SH-SY5Y (cell line): ENCODE measurements around the gene MAP1LC3B.
A peak's percentile ranks its signal among the peaks of the same experiment; 100 is the strongest.

Experiments used
- GATA2 ChIP-seq: IDR thresholded peaks from 2 replicates; pipeline ENCODE4 v1.6.1; 2011; ENCODE audit warnings: mild to moderate bottlenecking, low read depth, low read length
- GATA3 ChIP-seq: IDR thresholded peaks from 2 replicates; pipeline ENCODE4 v1.6.1; 2011; ENCODE audit warnings: low read depth, mild to moderate bottlenecking, low read length, moderate library complexity

The MAP1LC3B gene

GRCh38 chr16:87391950-87392820, at the start of gene MAP1LC3B:
TSS of gene MAP1LC3B (plus strand) at chr16:87392336. CDS start at chr16:87392428, 92 bp downstream.
- TF ChIP-seq GATA3 (no peak), GATA2 (no peak; the same call in 1 of the 2 replicates)

- TF ChIP-seq GATA2 (no peak), GATA3 (no peak)
Measured at GRCh38 chr16:87342504-87342903, 49.6 kb upstream of the MAP1LC3B start.

- no peak for TF ChIP-seq GATA3
- no peak for TF ChIP-seq GATA2
Measured at GRCh38 chr16:87342978-87343752, 49.0 kb upstream of the MAP1LC3B start.

- TF ChIP-seq GATA2 (no peak), GATA3 (no peak)
Measured at GRCh38 chr16:87343753-87344050, 48.4 kb upstream of the MAP1LC3B start.

GRCh38 chr16:87344165-87344930, 47.8 kb upstream of the MAP1LC3B start:
- no peak for TF ChIP-seq GATA2

GRCh38 chr16:87344931-87345631, 47.1 kb upstream of the MAP1LC3B start:
- no peak for TF ChIP-seq GATA2
- TF ChIP-seq GATA3 = no peak

GRCh38 chr16:87345726-87346424, 46.3 kb upstream of the MAP1LC3B start:
- no peak for TF ChIP-seq GATA3
- TF ChIP-seq GATA2 = no peak

GRCh38 chr16:87346517-87347060, 45.5 kb upstream of the MAP1LC3B start:
- TF ChIP-seq GATA2 (no peak), GATA3 (no peak)

GRCh38 chr16:87347932-87348615, 44.1 kb upstream of the MAP1LC3B start:
- TF ChIP-seq GATA3 (no peak), GATA2 (no peak)

- no peak for TF ChIP-seq GATA3
- no peak for TF ChIP-seq GATA2
Measured at GRCh38 chr16:87348616-87349157, 43.4 kb upstream of the MAP1LC3B start.

- TF ChIP-seq GATA3 (no peak), GATA2 (no peak)
Measured at GRCh38 chr16:87350031-87350430, 42.1 kb upstream of the MAP1LC3B start.

- TF ChIP-seq GATA3 (no peak), GATA2 (no peak)
Measured at GRCh38 chr16:87350681-87351319, 41.3 kb upstream of the MAP1LC3B start.

- TF ChIP-seq GATA3 = no peak
- peak; percentile 47 for TF ChIP-seq GATA2
Measured at GRCh38 chr16:87351320-87351698, 40.8 kb upstream of the MAP1LC3B start.

- TF ChIP-seq GATA2 (no peak), GATA3 (no peak)
Measured at GRCh38 chr16:87352818-87353217, 39.3 kb upstream of the MAP1LC3B start.
